ENCODE results near the gene ZP4.

Gene ZP4

DNA sequence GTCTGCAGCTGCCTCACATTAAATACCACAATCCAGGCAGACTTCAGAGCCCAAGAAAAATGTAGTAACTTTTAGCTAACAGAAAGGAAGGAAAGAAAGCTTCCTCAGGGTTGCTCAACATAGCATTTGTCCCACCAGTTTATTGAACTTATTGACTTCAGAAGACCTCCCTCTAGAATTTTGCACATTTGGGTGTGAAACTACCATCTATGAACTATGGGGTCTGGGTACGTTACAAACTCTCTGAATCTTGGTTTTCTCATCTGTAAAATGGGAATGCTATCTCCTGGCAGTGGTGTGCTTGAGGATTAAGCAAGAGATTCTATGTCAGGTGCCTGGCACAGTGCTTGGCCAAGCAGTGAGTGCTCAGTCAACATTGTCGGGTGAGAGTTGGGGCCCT is at the start of gene ZP4:
TSS of gene ZP4 (minus strand) at position 101 of the 400 bp plus-strand sequence. CDS start 287 bp downstream, outside the sequence.
- DNase-seq (ENCODE audit: low read depth), result no peak

- no peak for DNase-seq (ENCODE audit: low read depth)
Measured at GRCh38 chr1:237938553-237938952, 47.8 kb upstream of the ZP4 start.

DNA sequence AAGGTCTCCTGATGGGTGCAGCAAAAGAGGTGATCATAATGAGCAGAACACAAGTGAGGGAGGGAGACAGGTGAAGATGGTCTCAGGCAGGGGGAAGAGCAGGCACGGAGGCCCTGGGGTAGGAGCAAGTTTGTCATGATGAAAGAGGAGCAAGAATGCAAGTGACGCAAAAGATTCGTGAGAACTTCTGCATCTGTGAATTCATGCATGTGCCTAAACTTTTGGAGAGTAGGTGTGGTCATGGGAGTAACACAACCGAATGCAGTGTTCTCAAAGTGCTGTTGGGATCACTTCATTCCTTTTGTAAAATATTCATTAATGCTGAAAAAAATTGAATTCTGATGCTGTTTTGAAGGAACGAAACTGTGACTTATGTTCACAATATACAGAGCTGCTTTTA is 47.3 kb upstream of the ZP4 start:
- no peak for DNase-seq (ENCODE audit: low read depth)

GRCh38 chr1:237932816-237933215 is 42.1 kb upstream of the ZP4 start:
- no peak for DNase-seq (ENCODE audit: low read depth)

DNA sequence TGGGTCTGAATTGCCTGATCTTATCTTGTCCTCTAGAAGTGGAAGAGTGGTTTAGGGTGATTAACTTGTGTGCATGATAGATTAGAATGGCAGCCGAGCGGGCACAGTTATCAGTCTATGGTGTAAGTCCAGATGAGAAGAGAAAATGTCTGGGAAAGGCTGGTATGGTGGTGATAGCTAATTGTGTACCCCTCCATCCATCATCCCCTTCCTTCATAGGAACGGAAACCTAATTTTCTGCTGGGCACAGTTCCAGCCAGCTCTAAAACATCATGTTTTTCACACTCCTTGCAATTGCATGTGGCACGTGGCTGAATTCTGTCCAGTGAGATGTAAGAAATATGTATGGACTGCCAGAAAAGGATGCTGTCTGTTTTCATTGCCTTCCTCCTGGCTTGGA is 40.9 kb upstream of the ZP4 start:
- no peak for DNase-seq (ENCODE audit: low read depth)

- no peak for DNase-seq (ENCODE audit: low read depth)
Measured at GRCh38 chr1:237927198-237927597, 36.5 kb upstream of the ZP4 start.

- no peak for DNase-seq (ENCODE audit: low read depth)
Measured at GRCh38 chr1:237921306-237921705, 30.6 kb upstream of the ZP4 start.

DNA sequence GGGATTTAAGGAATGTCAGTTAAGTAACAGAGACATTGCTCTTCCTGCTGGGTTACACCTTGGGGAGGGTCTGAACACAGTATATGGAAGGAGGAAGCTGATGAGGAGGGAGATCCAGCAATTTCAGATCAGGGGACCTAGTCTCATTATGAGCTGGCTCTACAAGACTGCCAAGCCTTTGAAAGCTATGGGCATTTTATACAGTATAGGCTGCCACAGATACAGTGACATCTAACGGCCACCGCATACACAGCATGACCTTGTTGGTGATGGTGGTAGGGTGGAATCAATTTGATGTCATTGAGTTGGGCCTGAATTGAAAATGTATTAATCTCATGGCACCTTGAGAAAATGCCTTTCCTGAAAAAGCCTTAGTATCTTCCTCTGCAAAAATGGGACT is 22.6 kb upstream of the ZP4 start:
- no peak for DNase-seq (ENCODE audit: low read depth)

- no peak for DNase-seq (ENCODE audit: low read depth)
Measured at GRCh38 chr1:237911911-237912310, 21.2 kb upstream of the ZP4 start.

- no peak for DNase-seq (ENCODE audit: low read depth)
Measured at GRCh38 chr1:237910834-237911233, 20.1 kb upstream of the ZP4 start.

DNA sequence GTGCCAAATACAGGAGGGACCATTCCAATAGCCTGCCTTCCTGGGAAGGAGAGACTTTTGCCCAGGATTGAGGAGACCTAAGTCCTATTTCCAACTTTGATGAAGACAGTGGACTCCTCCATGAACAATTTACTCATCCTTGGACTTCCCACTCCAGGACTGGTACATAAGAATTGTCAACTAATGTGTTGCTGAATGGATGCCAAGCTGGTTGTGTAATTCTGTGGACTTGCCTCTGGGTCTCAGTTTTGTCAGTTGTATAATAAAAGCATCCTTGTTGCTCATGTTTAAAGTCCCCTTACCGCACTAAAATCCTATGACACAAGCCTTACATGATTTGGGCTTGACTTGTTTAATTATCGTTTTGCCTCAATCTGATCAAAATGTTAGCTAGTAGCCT is 13.2 kb upstream of the ZP4 start:
- DNase-seq (ENCODE audit: low read depth), result no peak

DNA sequence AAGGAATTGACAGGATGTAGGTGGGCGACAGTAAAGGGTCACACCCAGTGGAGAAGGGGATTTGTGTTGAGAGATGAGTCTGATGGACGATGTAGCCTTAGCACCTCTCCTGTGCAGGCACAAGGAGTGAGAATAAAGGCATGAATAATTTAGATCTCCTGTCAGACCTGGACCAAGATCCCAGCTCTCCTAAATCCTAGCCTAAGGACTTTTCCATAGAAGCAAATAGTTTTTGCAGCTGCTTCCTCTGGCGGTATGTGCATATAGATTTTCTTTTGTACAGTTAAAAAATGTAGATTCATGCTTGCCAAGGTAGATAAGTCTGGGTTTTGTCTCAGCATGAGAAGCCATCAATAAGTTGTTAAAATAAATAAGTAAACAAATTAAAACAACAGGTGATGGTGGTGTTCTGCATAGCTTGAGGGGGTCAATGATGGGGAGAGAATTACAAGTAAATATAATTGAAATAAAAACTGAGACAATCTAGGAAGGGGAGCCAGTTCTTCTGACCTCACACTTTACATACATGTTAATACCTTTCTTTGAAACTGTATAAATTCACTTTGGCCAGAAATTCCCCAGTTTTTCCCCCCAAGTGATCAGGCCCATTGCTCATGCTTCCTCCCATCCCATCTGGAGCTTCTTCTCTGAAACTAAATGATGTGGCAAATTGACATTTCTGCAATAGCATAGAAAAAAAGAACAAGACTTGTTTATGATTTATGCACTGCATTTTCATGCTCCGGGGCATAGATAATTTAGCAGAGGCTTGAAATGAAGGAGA is 12.4 kb upstream of the ZP4 start:
- DNase-seq (ENCODE audit: low read depth), result no peak

- no peak for DNase-seq (ENCODE audit: low read depth)
Measured at GRCh38 chr1:237901299-237901934, 10.7 kb upstream of the ZP4 start.

DNA sequence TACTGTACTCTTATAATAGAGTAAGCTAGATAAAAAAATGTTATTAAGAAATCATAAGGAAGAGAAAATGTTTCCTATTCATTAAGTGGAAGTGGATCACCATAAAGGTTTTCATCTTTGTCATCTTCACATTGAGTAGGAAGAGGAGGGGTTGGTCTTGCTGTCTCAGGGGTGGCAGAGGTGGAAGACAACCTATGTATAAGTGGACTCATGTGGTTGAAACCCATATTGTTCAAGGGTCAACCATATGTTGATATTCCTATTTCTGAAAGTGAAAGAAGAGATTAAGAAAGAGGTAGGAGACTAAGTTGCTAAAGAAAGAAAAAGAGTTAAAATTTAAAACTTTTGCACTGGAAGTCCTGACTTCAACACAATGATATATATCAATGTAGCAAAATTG is 4.9 kb upstream of the ZP4 start:
- DNase-seq (ENCODE audit: low read depth), result no peak

- no peak for DNase-seq (ENCODE audit: low read depth)
Measured at GRCh38 chr1:237894131-237894530, 3.4 kb upstream of the ZP4 start.

DNA sequence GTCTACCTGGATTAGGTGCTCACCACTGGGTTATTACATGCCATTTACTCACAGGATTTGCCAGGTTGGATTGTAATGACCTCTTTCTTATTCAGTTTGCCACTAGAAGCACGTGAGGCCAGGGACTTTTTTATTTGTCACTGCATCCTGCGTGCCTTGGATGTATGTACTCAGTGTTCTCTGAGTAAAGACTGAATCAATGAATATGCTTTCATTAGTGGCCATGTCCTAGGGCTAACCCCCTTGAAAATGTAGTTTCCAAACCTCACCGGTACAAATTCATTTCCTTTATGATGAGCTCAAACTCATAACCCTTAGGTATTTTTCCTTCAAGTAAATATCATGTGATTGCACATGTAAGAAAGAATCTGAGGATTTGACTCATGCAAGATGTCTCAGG is 1.3 kb upstream of the ZP4 start:
- DNase-seq (ENCODE audit: low read depth), result no peak

- no peak for DNase-seq (ENCODE audit: low read depth)
Measured at GRCh38 chr1:237891266-237891665, 544 bp upstream of the ZP4 start.

- DNase-seq (ENCODE audit: low read depth), result no peak
Measured at GRCh38 chr1:237890416-237890815, 306 bp downstream of the ZP4 start.

DNA sequence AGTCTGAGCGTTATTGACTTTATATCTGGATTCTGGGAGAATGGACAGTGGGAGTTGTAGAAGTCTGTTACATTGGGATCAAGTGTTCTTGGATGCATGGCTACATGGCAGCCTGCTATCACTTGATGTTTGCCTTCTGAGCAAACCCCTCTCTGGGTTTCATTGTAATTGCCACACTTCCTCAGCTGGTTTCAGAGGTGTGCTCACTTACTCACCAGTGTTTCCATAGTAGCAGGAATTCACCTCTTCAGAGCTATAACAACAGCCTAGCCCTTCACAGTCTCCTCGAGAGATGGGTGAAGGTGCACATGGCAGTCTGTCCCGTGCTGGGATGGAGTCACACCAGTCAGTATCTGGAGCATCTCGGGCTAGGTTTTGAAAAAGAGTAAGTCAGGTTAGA is 2.6 kb downstream of the ZP4 start:
- no peak for DNase-seq (ENCODE audit: low read depth)

DNA sequence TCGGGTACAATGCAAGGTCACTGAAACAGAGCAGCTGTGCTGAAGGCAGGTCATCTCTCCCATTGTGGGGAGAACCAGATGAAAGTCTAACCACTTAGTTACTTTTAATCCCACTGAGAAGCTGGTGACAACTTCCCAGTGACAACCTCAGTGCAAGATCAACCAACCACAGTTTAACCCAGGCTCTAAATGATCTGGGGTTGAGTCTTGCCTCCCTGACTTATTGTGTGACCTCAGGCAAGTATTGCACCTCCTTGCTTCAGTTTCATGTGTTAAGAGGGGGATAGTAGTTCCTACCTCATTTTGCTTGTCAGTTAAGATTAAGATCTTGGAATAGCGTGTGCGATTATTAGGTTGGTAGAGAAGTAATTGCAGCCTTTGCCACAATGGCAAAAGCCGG is 3.2 kb downstream of the ZP4 start:
- no peak for DNase-seq (ENCODE audit: low read depth)

- DNase-seq (ENCODE audit: low read depth), result no peak
Measured at GRCh38 chr1:237884237-237884636, 6.5 kb downstream of the ZP4 start.

GRCh38 chr1:237879195-237879594 is 11.5 kb downstream of the ZP4 start:
- DNase-seq (ENCODE audit: low read depth), result no peak

- no peak for DNase-seq (ENCODE audit: low read depth)
Measured at GRCh38 chr1:237878406-237878805, 12.3 kb downstream of the ZP4 start.

- DNase-seq (ENCODE audit: low read depth), result no peak
Measured at GRCh38 chr1:237877631-237878030, 13.1 kb downstream of the ZP4 start.
